OCI-LY7 (cell line): ENCODE results near the gene CALN1. TPM values are rescaled to one million over a fixed set of nuclear protein-coding genes. Genes with fewer than 3 reads are reported as not detected.

Source experiments
- BruUV-seq: library from RNA; stranded (reverse); fragments of 400-500 nt; replicated peaks from 2 replicates; lab custom pipeline; 2021; lab: Mats Ljungman, UMichigan
- CTCF ChIA-PET: fragments of 300-600 bp; sonication (Branson Sonifier 250); formaldehyde crosslinking; loops from one replicate; lab custom pipeline; 2022; ENCODE audit warnings: antibody characterized with exemption; ENCODE audit not compliant: unreplicated experiment; lab: Charles Lee
- POLR2A ChIA-PET: fragments of 300-600 bp; sonication (Branson Sonifier 250); formaldehyde crosslinking; loops from one replicate; lab custom pipeline; 2022; ENCODE audit warnings: antibody characterized with exemption; lab: Charles Lee
- DNase-seq: peaks from one replicate; pipeline ENCODE4 v3.0.0-alpha.2; 2015; ENCODE audit warnings: low spot score
- H2AFZ ChIP-seq: fragments of 200-600 bp; sonication (generic), shearing (Covaris generic); 2 replicates; pipeline ENCODE4 v1.6.1; 2014; ENCODE audit warnings: mild to moderate bottlenecking, antibody characterized with exemption, low read length, moderate library complexity
- H3K27ac ChIP-seq: fragments of 200-600 bp; sonication (generic); 2 replicates; pipeline ENCODE4 v1.5.1; 2014; ENCODE audit warnings: mixed run types, low read depth, mild to moderate bottlenecking, moderate library complexity, low read length, inconsistent platforms; ENCODE audit not compliant: poor library complexity, severe bottlenecking
- H3K36me3 ChIP-seq: fragments of 200-600 bp; sonication (generic); 2 replicates; pipeline ENCODE4 v1.6.1; 2014; ENCODE audit warnings: mild to moderate bottlenecking, antibody characterized with exemption, low read length, moderate library complexity, mixed read lengths; ENCODE audit not compliant: insufficient read depth
- H3K4me1 ChIP-seq: fragments of 200-600 bp; sonication (generic); 2 replicates; pipeline ENCODE4 v1.5.1; 2014; ENCODE audit warnings: mild to moderate bottlenecking, low read length; ENCODE audit not compliant: insufficient read depth, poor library complexity, severe bottlenecking
- H3K4me2 ChIP-seq: fragments of 200-600 bp; sonication (generic); 2 replicates; pipeline ENCODE4 v1.6.1; 2014; ENCODE audit warnings: mild to moderate bottlenecking, low read length
- H3K4me3 ChIP-seq: fragments of 200-600 bp; sonication (generic); 2 replicates; pipeline ENCODE4 v1.5.1; 2014; ENCODE audit warnings: mild to moderate bottlenecking, low read depth, low read length; ENCODE audit not compliant: poor library complexity, severe bottlenecking
- H3K79me2 ChIP-seq: fragments of 200-600 bp; sonication (generic); 2 replicates; pipeline ENCODE4 v1.6.1; 2016; ENCODE audit warnings: low read depth, mild to moderate bottlenecking, low read length, moderate library complexity, mixed read lengths; ENCODE audit not compliant: insufficient read depth
- H3K9me2 ChIP-seq: fragments of 200-600 bp; sonication (generic); 2 replicates; pipeline ENCODE4 v1.6.1; 2016; ENCODE audit warnings: mild to moderate bottlenecking, low read length, mixed read lengths; ENCODE audit not compliant: insufficient read depth
- H3K9me3 ChIP-seq: fragments of 200-600 bp; sonication (generic); 2 replicates; pipeline ENCODE4 v1.6.1; 2014; ENCODE audit warnings: mild to moderate bottlenecking, mixed run types, low read length, mixed read lengths
- H4K20me1 ChIP-seq: fragments of 200-600 bp; sonication (generic); 2 replicates; pipeline ENCODE4 v1.6.1; 2014; ENCODE audit warnings: mild to moderate bottlenecking, antibody characterized with exemption, low read length, moderate library complexity, mixed read lengths; ENCODE audit not compliant: insufficient read depth
- EZH2phosphoT487 ChIP-seq: fragments of 200-600 bp; sonication (generic); IDR thresholded peaks from 2 replicates; pipeline ENCODE4 v1.6.1; 2018; ENCODE audit warnings: low read depth, borderline replicate concordance, mild to moderate bottlenecking, mixed run types, antibody characterized with exemption, low read length, moderate library complexity, mixed read lengths
- intact Hi-C: fragments of 100-400 bp; cut with micrococcal nuclease; formaldehyde crosslinking; loops from one replicate; pipeline ENCODE4 v1.10.0; 2022; ENCODE audit not compliant: unreplicated experiment
- total RNA-seq, 2 experiments: library from RNA; depleted of rRNA in 1 of 2; stranded (reverse); fragments of >200 nt in 1 of 2; shearing (Covaris generic) in 1 of 2; gene quantifications; 2 replicates each; pipeline ENCODE4 v1.2.3, GENCODE V29; 2014 to 2022
- TF ChIP-seq, protein P1 (sequence below): fragments of 200-600 bp; sonication (generic); conservative IDR thresholded peaks from 2 replicates; pipeline ENCODE4 v1.5.1; 2014; ENCODE audit warnings: mild to moderate bottlenecking, antibody characterized with exemption, low read length, moderate library complexity, mixed read lengths

The CALN1 gene
- total RNA-seq, 2 experiments from 2014 or later = not detected

GRCh38 chr7:71974611-71975010, 437.5 kb downstream of the CALN1 start:
- ChIA-PET POLR2A (interaction anchor here (0.6 kb wide), 1 partner anchor 308 kb away, joined by 3 read pairs; no protein-coding TSS in a partner anchor), CTCF (no interaction called here)
- H3K4me1 ChIP-seq = no peaks in the 10 kb centered on the region
- no peak for DNase-seq
- no peaks in the 10 kb centered on the region for H3K79me2 ChIP-seq
- no peak overlapping the region for H3K4me2 ChIP-seq
- no peak overlapping the region for H3K27ac ChIP-seq
- no peaks in the 10 kb centered on the region for H4K20me1 ChIP-seq
- intact Hi-C loops = no loop called here
- no peaks in the 10 kb centered on the region for H3K36me3 ChIP-seq
- no peak overlapping the region for H3K4me3 ChIP-seq
- H2AFZ ChIP-seq = no peak overlapping the region
- no peaks in the 10 kb centered on the region for H3K9me3 ChIP-seq
- BruUV-seq = no TSS peak
- H3K9me2 ChIP-seq = no peaks in the 10 kb centered on the region
- TF ChIP-seq EZH2phosphoT487 = no peak
- TF ChIP-seq, protein P1, sequence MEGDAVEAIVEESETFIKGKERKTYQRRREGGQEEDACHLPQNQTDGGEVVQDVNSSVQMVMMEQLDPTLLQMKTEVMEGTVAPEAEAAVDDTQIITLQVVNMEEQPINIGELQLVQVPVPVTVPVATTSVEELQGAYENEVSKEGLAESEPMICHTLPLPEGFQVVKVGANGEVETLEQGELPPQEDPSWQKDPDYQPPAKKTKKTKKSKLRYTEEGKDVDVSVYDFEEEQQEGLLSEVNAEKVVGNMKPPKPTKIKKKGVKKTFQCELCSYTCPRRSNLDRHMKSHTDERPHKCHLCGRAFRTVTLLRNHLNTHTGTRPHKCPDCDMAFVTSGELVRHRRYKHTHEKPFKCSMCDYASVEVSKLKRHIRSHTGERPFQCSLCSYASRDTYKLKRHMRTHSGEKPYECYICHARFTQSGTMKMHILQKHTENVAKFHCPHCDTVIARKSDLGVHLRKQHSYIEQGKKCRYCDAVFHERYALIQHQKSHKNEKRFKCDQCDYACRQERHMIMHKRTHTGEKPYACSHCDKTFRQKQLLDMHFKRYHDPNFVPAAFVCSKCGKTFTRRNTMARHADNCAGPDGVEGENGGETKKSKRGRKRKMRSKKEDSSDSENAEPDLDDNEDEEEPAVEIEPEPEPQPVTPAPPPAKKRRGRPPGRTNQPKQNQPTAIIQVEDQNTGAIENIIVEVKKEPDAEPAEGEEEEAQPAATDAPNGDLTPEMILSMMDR = no peak

- no peaks in the 10 kb centered on the region for H3K36me3 ChIP-seq
- H3K4me2 ChIP-seq = no peak overlapping the region
- CTCF ChIA-PET = no interaction called here
- no peak overlapping the region for H2AFZ ChIP-seq
- intact Hi-C loops = no loop called here
- no peak overlapping the region for H3K27ac ChIP-seq
- no TSS peak for BruUV-seq
- no peak for DNase-seq
- POLR2A ChIA-PET = interaction anchor here (0.6 to 0.7 kb wide), 2 partner anchors 71 to 462 kb away, joined by 3 to 5 read pairs; no protein-coding TSS in a partner anchor
- H3K9me2 ChIP-seq = no peaks in the 10 kb centered on the region
- no peaks in the 10 kb centered on the region for H3K79me2 ChIP-seq
- no peaks in the 10 kb centered on the region for H3K4me1 ChIP-seq
- no peaks in the 10 kb centered on the region for H3K9me3 ChIP-seq
- H4K20me1 ChIP-seq = no peaks in the 10 kb centered on the region
- no peak overlapping the region for H3K4me3 ChIP-seq
- TF ChIP-seq, protein P1 = no peak
- no peak for TF ChIP-seq EZH2phosphoT487
Observed at GRCh38 chr7:71972534-71972933, 439.6 kb downstream of the CALN1 start.

DNA sequence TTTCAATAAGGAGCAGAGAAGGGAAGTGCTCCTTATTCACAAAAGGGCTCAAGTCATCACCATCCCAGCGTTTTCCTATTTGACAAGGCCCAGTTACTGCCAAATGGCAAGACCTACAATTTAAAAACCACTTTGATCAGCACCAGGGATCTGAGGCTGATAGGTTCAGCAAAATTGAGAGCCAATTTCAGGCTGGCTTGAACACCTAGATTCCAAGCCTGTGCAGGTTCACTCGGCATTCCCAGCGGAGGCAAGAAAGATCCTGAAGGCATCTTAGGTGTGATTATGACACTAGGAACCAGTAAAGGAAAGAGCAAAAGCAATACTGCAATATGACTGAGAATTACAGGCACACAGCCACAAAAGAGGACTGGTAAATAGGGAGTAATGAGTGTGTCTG, 441.4 kb downstream of the CALN1 start:
- no peak for DNase-seq
- H3K4me3 ChIP-seq = no peak overlapping the region
- H3K36me3 ChIP-seq = no peaks in the 10 kb centered on the region
- H3K79me2 ChIP-seq = no peaks in the 10 kb centered on the region
- ChIA-PET CTCF (no interaction called here), POLR2A (no interaction called here)
- H3K4me2 ChIP-seq = no peak overlapping the region
- H2AFZ ChIP-seq = no peak overlapping the region
- intact Hi-C loops = no loop called here
- H3K4me1 ChIP-seq = no peaks in the 10 kb centered on the region
- no peaks in the 10 kb centered on the region for H4K20me1 ChIP-seq
- no peak overlapping the region for H3K27ac ChIP-seq
- no peaks in the 10 kb centered on the region for H3K9me2 ChIP-seq
- H3K9me3 ChIP-seq = no peaks in the 10 kb centered on the region
- TF ChIP-seq, protein P1 = no peak
- no TSS peak for BruUV-seq
